CD4-positive, alpha-beta memory T cell (primary cell): Measurements from ENCODE around the gene FAM217B. TPM values are rescaled to one million over a fixed set of nuclear protein-coding genes. Genes with fewer than 3 reads are reported as not detected.

Experiments
- CTCF ChIA-PET: fragments of 350-600 bp; sonication (Branson Sonifier 250); formaldehyde crosslinking; loops from one replicate; lab custom pipeline; 2021; ENCODE audit warnings: inconsistent platforms; ENCODE audit not compliant: partially characterized antibody; lab: Charles Lee
- POLR2A ChIA-PET: fragments of 350-600 bp; sonication (Branson Sonifier 250); formaldehyde crosslinking; loops from one replicate; lab custom pipeline; 2021; ENCODE audit not compliant: partially characterized antibody; lab: Charles Lee
- DNase-seq, 5 donors: peaks; one replicate each; pipeline versions ENCODE4 v3.0.0 to v3.0.0-alpha.2; 2020 to 2022; ENCODE audit warnings: mixed read lengths in 1 of 5
- H3K27ac ChIP-seq: one replicate; pipeline ENCODE4 v1.7.0; 2013; ENCODE audit warnings: low read depth, low read length
- H3K27me3 ChIP-seq: 2 replicates; pipeline ENCODE4 v1.7.0; 2013; ENCODE audit warnings: mild to moderate bottlenecking, low read length, moderate library complexity; ENCODE audit not compliant: insufficient read depth
- H3K36me3 ChIP-seq: 2 replicates; pipeline ENCODE4 v1.7.0; 2013; ENCODE audit warnings: mild to moderate bottlenecking, low read length, moderate library complexity; ENCODE audit not compliant: insufficient read depth
- H3K4me1 ChIP-seq: 2 replicates; pipeline ENCODE4 v1.7.0; 2013; ENCODE audit warnings: mild to moderate bottlenecking, low read length, moderate library complexity; ENCODE audit not compliant: insufficient read depth
- H3K4me3 ChIP-seq, 2 donors: one replicate each; pipeline ENCODE4 v1.7.0; 2013; ENCODE audit warnings: low read length in 2 of 2, mild to moderate bottlenecking in 1 of 2
- H3K9me3 ChIP-seq, 2 donors: one replicate each; pipeline ENCODE4 v1.7.0; 2013; ENCODE audit warnings: low read length in 2 of 2, control low read depth in 1 of 2; ENCODE audit not compliant: control insufficient read depth in 1 of 2
- H3K27ac Mint-ChIP-seq, 7 donors: one replicate each; pipeline ENCODE4 v1.8.0; 2020 to 2021; ENCODE audit warnings: mixed read lengths in 7 of 7, mild to moderate bottlenecking in 6 of 7, inconsistent platforms in 3 of 7, moderate library complexity in 3 of 7
- H3K27me3 Mint-ChIP-seq, 2 donors: one replicate each; pipeline ENCODE4 v1.8.0; 2020 to 2021; ENCODE audit warnings: mixed read lengths in 2 of 2
- H3K36me3 Mint-ChIP-seq, 2 donors: one replicate each; pipeline ENCODE4 v1.8.0; 2020 to 2021; ENCODE audit warnings: mixed read lengths in 2 of 2, inconsistent platforms in 1 of 2, mild to moderate bottlenecking in 1 of 2
- H3K4me1 Mint-ChIP-seq, 4 donors: one replicate each; pipeline ENCODE4 v1.8.0; 2020 to 2021; ENCODE audit warnings: mixed read lengths in 4 of 4, mild to moderate bottlenecking in 1 of 4
- H3K4me3 Mint-ChIP-seq, 8 donors: one replicate each; pipeline ENCODE4 v1.8.0; 2020 to 2021; ENCODE audit warnings: mixed read lengths in 8 of 8, mild to moderate bottlenecking in 7 of 8, moderate library complexity in 6 of 8, inconsistent platforms in 3 of 8
- H3K9me3 Mint-ChIP-seq, 8 donors: one replicate each; pipeline ENCODE4 v1.8.0; 2020 to 2021; ENCODE audit warnings: mixed read lengths in 8 of 8, mild to moderate bottlenecking in 5 of 8, inconsistent platforms in 3 of 8, moderate library complexity in 1 of 8
- intact Hi-C: fragments of 100-400 bp; cut with micrococcal nuclease; formaldehyde crosslinking; loops from one replicate; pipeline ENCODE4 v1.15.1; 2023
- polyA plus RNA-seq, 2 donors: library from polyadenylated mRNA; unstranded; fragments of 300-500 nt; fragmentation: Illumina TruSeq; gene quantifications; one replicate each; pipeline ENCODE4 v1.2.3, GENCODE V29; 2021
- total RNA-seq, 2 experiments: library from RNA; stranded (reverse); gene quantifications; one replicate each; pipeline ENCODE4 v1.2.3, GENCODE V29; 2021

The FAM217B gene
- total and polyA plus RNA-seq, 4 experiments from 2014 or later: 13.4 to 44.1 (median 34.3) TPM

- H3K9me3 ChIP-seq: no peaks in the 10 kb centered on the region
- no peak overlapping the region for H3K27ac ChIP-seq
- intact Hi-C loops: no loop called here
- H3K27me3 Mint-ChIP-seq: peaks cover 0 to 1% of the 10 kb centered on the region in 2 donors
- H3K27ac Mint-ChIP-seq: no peak overlapping the region
- DNase-seq: no peak
- H3K36me3 ChIP-seq: no peaks in the 10 kb centered on the region
- ChIA-PET CTCF (interaction anchor here (1.0 to 1.5 kb wide), 2 partner anchors 11 to 23 kb away, joined by 4 to 7 read pairs; partner anchors contain the start of gene SYCP2), POLR2A (no interaction called here)
- H3K36me3 Mint-ChIP-seq: no peaks in the 10 kb centered on the region
- H3K9me3 Mint-ChIP-seq: no peaks in the 10 kb centered on the region
- no peaks in the 10 kb centered on the region for H3K4me1 ChIP-seq
- no peaks in the 10 kb centered on the region for H3K27me3 ChIP-seq
- peaks cover 0 to 1% (median 0%) of the 10 kb centered on the region in 4 donors for H3K4me1 Mint-ChIP-seq
- H3K4me3 Mint-ChIP-seq: no peak overlapping the region
- H3K4me3 ChIP-seq: no peak overlapping the region
Observed at GRCh38 chr20:59911041-59911440, 29.1 kb upstream of the FAM217B start.

DNA sequence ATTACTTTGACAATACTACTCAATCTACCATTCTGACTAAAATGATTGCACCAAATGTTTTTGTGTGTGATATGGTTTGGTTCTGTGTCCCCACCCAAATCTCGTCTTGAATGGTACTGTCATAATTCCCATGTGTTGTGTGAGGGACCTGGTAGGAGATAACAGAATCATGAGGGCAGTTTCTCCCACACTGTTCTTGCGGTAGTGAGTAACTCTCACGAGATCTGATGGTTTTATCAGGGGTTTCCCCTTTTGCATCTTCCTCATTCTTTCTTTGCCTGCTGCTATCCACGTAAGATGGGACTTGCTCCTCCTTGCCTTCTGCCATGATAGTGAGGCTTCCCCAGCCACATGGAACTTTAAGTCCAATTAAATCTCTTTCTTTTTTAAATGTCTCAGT is 27.6 kb upstream of the FAM217B start:
- ChIA-PET CTCF (no interaction called here), POLR2A (no interaction called here)
- Mint-ChIP-seq H3K27ac (no peak overlapping the region), H3K9me3 (no peaks in the 10 kb centered on the region), H3K36me3 (no peaks in the 10 kb centered on the region), H3K4me1 (peaks cover 0 to 1% (median 0%) of the 10 kb centered on the region in 4 donors), H3K27me3 (no peaks in the 10 kb centered on the region), H3K4me3 (no peak overlapping the region)
- Histone ChIP-seq H3K4me1 (no peaks in the 10 kb centered on the region), H3K36me3 (no peaks in the 10 kb centered on the region), H3K4me3 (no peak overlapping the region), H3K27ac (no peak overlapping the region), H3K9me3 (no peaks in the 10 kb centered on the region), H3K27me3 (no peaks in the 10 kb centered on the region)
- intact Hi-C loops: no loop called here
- DNase-seq: no peak

DNA sequence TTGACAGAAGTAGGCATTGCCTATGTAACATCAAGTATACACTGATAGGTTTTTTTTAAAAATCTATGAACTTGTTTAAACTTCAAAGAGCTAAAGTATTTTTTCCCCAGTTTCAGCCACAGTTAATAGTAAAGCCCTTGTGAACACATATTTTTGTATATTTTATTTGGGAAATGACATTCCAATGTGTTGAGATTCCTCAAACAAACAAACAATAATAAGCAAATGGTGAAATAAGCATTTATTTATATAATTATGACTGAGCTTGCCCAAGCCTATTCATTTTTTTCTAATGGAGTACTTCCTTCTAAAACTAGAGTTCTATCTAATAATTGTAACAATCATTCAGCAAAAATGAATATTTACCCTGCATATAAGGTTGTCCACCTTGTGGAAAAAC is 19.2 kb upstream of the FAM217B start:
- H3K4me3 Mint-ChIP-seq: no peak overlapping the region
- ChIA-PET POLR2A (interaction anchor here (1.2 kb wide), 1 partner anchor 19 kb away, joined by 4 read pairs; the partner anchor contains the start of genes FAM217B and PPP1R3D), CTCF (no interaction called here)
- H3K9me3 Mint-ChIP-seq: no peaks in the 10 kb centered on the region
- H3K27ac ChIP-seq: no peak overlapping the region
- DNase-seq: no peak
- H3K36me3 Mint-ChIP-seq: no peaks in the 10 kb centered on the region
- H3K27me3 ChIP-seq: no peaks in the 10 kb centered on the region
- H3K27me3 Mint-ChIP-seq: peaks cover 0 to 1% of the 10 kb centered on the region in 2 donors
- H3K4me1 Mint-ChIP-seq: no peaks in the 10 kb centered on the region
- H3K27ac Mint-ChIP-seq: no peak overlapping the region
- intact Hi-C loops: no loop called here
- H3K4me3 ChIP-seq: no peak overlapping the region
- no peaks in the 10 kb centered on the region for H3K36me3 ChIP-seq
- no peaks in the 10 kb centered on the region for H3K4me1 ChIP-seq
- H3K9me3 ChIP-seq: no peaks in the 10 kb centered on the region

DNA sequence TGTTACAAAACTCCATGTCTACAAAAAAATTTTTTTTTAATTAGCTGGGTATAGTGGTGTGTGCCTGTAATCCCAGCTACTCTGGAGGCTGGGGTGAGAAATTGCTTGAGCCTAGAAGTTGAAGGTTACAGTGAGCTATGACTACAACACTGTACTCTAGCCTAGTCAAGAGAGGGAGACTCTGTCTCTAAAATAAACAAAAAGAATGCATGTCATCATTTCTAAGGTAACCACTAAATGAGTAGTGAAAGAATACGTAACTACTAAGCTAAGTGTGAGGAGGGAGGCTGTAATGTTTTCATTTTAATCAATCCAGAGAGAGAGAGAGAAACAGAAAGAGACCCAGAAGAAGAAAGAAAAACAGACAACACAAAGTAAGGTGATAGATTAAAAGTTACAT is 16.7 kb upstream of the FAM217B start:
- Mint-ChIP-seq H3K4me1 (no peaks in the 10 kb centered on the region), H3K36me3 (no peaks in the 10 kb centered on the region), H3K27ac (no peak overlapping the region), H3K9me3 (no peaks in the 10 kb centered on the region), H3K4me3 (no peak overlapping the region), H3K27me3 (peaks cover 0 to 1% of the 10 kb centered on the region in 2 donors)
- Histone ChIP-seq H3K27me3 (no peaks in the 10 kb centered on the region), H3K4me1 (no peaks in the 10 kb centered on the region), H3K27ac (no peak overlapping the region), H3K4me3 (no peak overlapping the region), H3K36me3 (no peaks in the 10 kb centered on the region), H3K9me3 (no peaks in the 10 kb centered on the region)
- ChIA-PET CTCF (interaction anchor here (2.9 kb wide), 1 partner anchor 11 kb away, joined by 10 read pairs; the partner anchor contains the start of gene SYCP2), POLR2A (no interaction called here)
- DNase-seq: no peak
- intact Hi-C loops: no loop called here

DNA sequence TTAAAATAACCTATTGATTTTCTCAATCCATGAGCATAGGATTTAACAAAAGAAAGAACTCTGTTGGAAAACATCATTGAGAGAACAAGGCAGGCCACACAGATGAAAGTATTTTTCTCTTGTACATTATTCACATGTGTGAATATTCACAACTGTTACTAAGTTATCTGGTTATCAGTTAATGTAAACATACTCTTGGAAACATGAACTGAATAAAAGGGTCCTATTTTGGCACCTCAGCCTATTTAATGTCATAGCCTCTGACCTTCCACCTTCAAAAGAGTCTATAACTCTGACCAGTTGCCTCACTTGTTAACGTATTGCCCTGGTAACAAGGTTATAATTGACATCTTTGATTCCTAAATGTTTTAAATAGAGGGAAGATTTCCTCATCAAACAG is 14.8 kb upstream of the FAM217B start:
- H3K4me3 Mint-ChIP-seq: no peak overlapping the region
- H3K36me3 Mint-ChIP-seq: no peaks in the 10 kb centered on the region
- H3K27me3 Mint-ChIP-seq: peaks cover 0 to 1% of the 10 kb centered on the region in 2 donors
- intact Hi-C loops: no loop called here
- no peak overlapping the region for H3K27ac Mint-ChIP-seq
- Histone ChIP-seq H3K27ac (no peak overlapping the region), H3K4me1 (no peaks in the 10 kb centered on the region), H3K27me3 (no peaks in the 10 kb centered on the region), H3K4me3 (no peak overlapping the region), H3K36me3 (no peaks in the 10 kb centered on the region), H3K9me3 (no peaks in the 10 kb centered on the region)
- POLR2A ChIA-PET: no interaction called here
- H3K4me1 Mint-ChIP-seq: no peaks in the 10 kb centered on the region
- no peak for DNase-seq
- CTCF ChIA-PET: interaction anchor here (2.9 kb wide), 1 partner anchor 9 kb away, joined by 10 read pairs; the partner anchor contains the start of gene SYCP2
- H3K9me3 Mint-ChIP-seq: no peaks in the 10 kb centered on the region

- POLR2A ChIA-PET: no interaction called here
- peaks cover 0 to 1% of the 10 kb centered on the region in 2 donors for H3K27me3 Mint-ChIP-seq
- no peaks in the 10 kb centered on the region for H3K9me3 ChIP-seq
- no peak overlapping the region for H3K27ac Mint-ChIP-seq
- no peaks in the 10 kb centered on the region for H3K36me3 Mint-ChIP-seq
- H3K4me1 ChIP-seq: no peaks in the 10 kb centered on the region
- H3K27me3 ChIP-seq: no peaks in the 10 kb centered on the region
- no peaks in the 10 kb centered on the region for H3K36me3 ChIP-seq
- H3K4me3 ChIP-seq: no peak overlapping the region
- no peaks in the 10 kb centered on the region for H3K9me3 Mint-ChIP-seq
- intact Hi-C loops: no loop called here
- CTCF ChIA-PET: interaction anchor here (2.9 kb wide), 1 partner anchor 9 kb away, joined by 10 read pairs; the partner anchor contains the start of gene SYCP2
- DNase-seq: no peak
- H3K4me3 Mint-ChIP-seq: no peak overlapping the region
- no peaks in the 10 kb centered on the region for H3K4me1 Mint-ChIP-seq
- no peak overlapping the region for H3K27ac ChIP-seq
Observed at GRCh38 chr20:59925899-59926298, 14.3 kb upstream of the FAM217B start.

GRCh38 chr20:59931511-59932312 is 8.5 kb upstream of the FAM217B start:
- H3K9me3 Mint-ChIP-seq: no peaks in the 10 kb centered on the region
- no peak overlapping the region for H3K27ac ChIP-seq
- H3K4me3 ChIP-seq: no peak overlapping the region
- peaks cover 10% of the 10 kb centered on the region for H3K4me1 ChIP-seq
- intact Hi-C loops: no loop called here
- H3K27me3 ChIP-seq: no peaks in the 10 kb centered on the region
- peak overlapping the region; percentile 42 to 83 (median 73) for H3K4me3 Mint-ChIP-seq
- H3K27ac Mint-ChIP-seq: peak overlapping the region in 5 of 7 donors; percentile 6 to 78 (median 15)
- no peaks in the 10 kb centered on the region for H3K36me3 ChIP-seq
- DNase-seq: no peak
- ChIA-PET POLR2A (interaction anchor here (0.9 kb wide), 1 partner anchor 9 kb away, joined by 3 read pairs; no protein-coding TSS in a partner anchor), CTCF (interaction anchor here (8.4 kb wide), 1 partner anchor 16 kb away, joined by 120 read pairs; no protein-coding TSS in a partner anchor)
- no peaks in the 10 kb centered on the region for H3K9me3 ChIP-seq
- peaks cover 8 to 24% (median 16%) of the 10 kb centered on the region in 4 donors for H3K4me1 Mint-ChIP-seq
- H3K36me3 Mint-ChIP-seq: peaks cover 0 to 3% of the 10 kb centered on the region in 2 donors
- no peaks in the 10 kb centered on the region for H3K27me3 Mint-ChIP-seq
